Activated CD4-positive, alpha-beta T cell treated with anti-CD3 and anti-CD28 coated beads, Interleukin-2, amount 10 ng/mL, durations not matched to agents 7 days and 5 days (primary cell): ENCODE results near the gene SS18L1. TPM values are rescaled to one million over a fixed set of nuclear protein-coding genes. Genes with fewer than 3 reads are reported as not detected.

ENCODE experiments used
- CTCF ChIA-PET: fragments of 350-600 bp; sonication (Branson Sonifier 250); formaldehyde crosslinking; loops from one replicate; lab custom pipeline; 2021; ENCODE audit warnings: antibody characterized with exemption; lab: Charles Lee
- POLR2A ChIA-PET: fragments of 350-600 bp; sonication (Branson Sonifier 250); formaldehyde crosslinking; loops from one replicate; lab custom pipeline; 2021; ENCODE audit warnings: antibody characterized with exemption; lab: Charles Lee
- DNase-seq: peaks from one replicate; pipeline ENCODE4 v3.0.0-alpha.2; 2020
- H3K27ac Mint-ChIP-seq: one replicate; pipeline ENCODE4 v1.8.0; 2021; ENCODE audit warnings: mild to moderate bottlenecking, moderate library complexity, mixed read lengths
- H3K27me3 Mint-ChIP-seq: one replicate; pipeline ENCODE4 v1.8.0; 2021; ENCODE audit warnings: mixed read lengths
- H3K36me3 Mint-ChIP-seq: one replicate; pipeline ENCODE4 v1.8.0; 2021; ENCODE audit warnings: low read depth, mixed read lengths
- H3K4me1 Mint-ChIP-seq: one replicate; pipeline ENCODE4 v1.8.0; 2021; ENCODE audit warnings: mixed read lengths
- H3K4me3 Mint-ChIP-seq: one replicate; pipeline ENCODE4 v1.8.0; 2021; ENCODE audit warnings: mild to moderate bottlenecking, moderate library complexity, mixed read lengths
- H3K9me3 Mint-ChIP-seq: one replicate; pipeline ENCODE4 v1.8.0; 2021; ENCODE audit warnings: mixed read lengths
- total RNA-seq, 2 experiments: library from RNA; stranded (reverse); gene quantifications; one replicate each; pipeline ENCODE4 v1.2.3, GENCODE V29; 2021

Gene SS18L1
- total RNA-seq, 2 experiments from 2014 or later: 17.3 to 19.7 TPM

GRCh38 chr20:62230276-62230675, 86.7 kb downstream of the SS18L1 start:
- H3K27me3 Mint-ChIP-seq: no peaks in the 10 kb centered on the region
- H3K4me1 Mint-ChIP-seq: no peaks in the 10 kb centered on the region
- no peak overlapping the region for H3K4me3 Mint-ChIP-seq
- DNase-seq: no peak
- POLR2A ChIA-PET: no interaction called here
- H3K36me3 Mint-ChIP-seq: no peaks in the 10 kb centered on the region
- no peak overlapping the region for H3K27ac Mint-ChIP-seq
- H3K9me3 Mint-ChIP-seq: no peaks in the 10 kb centered on the region
- CTCF ChIA-PET: no interaction called here

GRCh38 chr20:62230696-62231095, 87.1 kb downstream of the SS18L1 start:
- POLR2A ChIA-PET: no interaction called here
- no peaks in the 10 kb centered on the region for H3K9me3 Mint-ChIP-seq
- H3K27ac Mint-ChIP-seq: no peak overlapping the region
- no peaks in the 10 kb centered on the region for H3K27me3 Mint-ChIP-seq
- H3K4me3 Mint-ChIP-seq: no peak overlapping the region
- no peaks in the 10 kb centered on the region for H3K4me1 Mint-ChIP-seq
- CTCF ChIA-PET: no interaction called here
- no peaks in the 10 kb centered on the region for H3K36me3 Mint-ChIP-seq
- no peak for DNase-seq

- H3K4me3 Mint-ChIP-seq: no peak overlapping the region
- no peaks in the 10 kb centered on the region for H3K9me3 Mint-ChIP-seq
- H3K27ac Mint-ChIP-seq: no peak overlapping the region
- POLR2A ChIA-PET: no interaction called here
- CTCF ChIA-PET: no interaction called here
- H3K4me1 Mint-ChIP-seq: no peaks in the 10 kb centered on the region
- H3K36me3 Mint-ChIP-seq: no peaks in the 10 kb centered on the region
- DNase-seq: no peak
- no peaks in the 10 kb centered on the region for H3K27me3 Mint-ChIP-seq
Measured at GRCh38 chr20:62231292-62231691, 87.7 kb downstream of the SS18L1 start.

Other genes with a start within 250 kb of the SS18L1 start
- gene TAF4, start 77.9 kb upstream of the SS18L1 start, total RNA-seq: 10 to 100 TPM; 24.2 to 32.0 TPM
- 10 to 100 TPM; 42.6 to 47.1 TPM for gene LSM14B, start 21.3 kb upstream of the SS18L1 start, total RNA-seq
- 100 to 1,000 TPM; 250 to 306 TPM for gene PSMA7, start 375 bp upstream of the SS18L1 start, total RNA-seq
- 10 to 100 TPM; 33.6 to 37.3 TPM for gene MTG2, start 39.3 kb downstream of the SS18L1 start, total RNA-seq
- gene HRH3, start 76.5 kb downstream of the SS18L1 start, total RNA-seq: not detected
- 10 to 100 TPM; 30.2 to 30.9 TPM for gene OSBPL2, start 94.8 kb downstream of the SS18L1 start, total RNA-seq
- 10 to 100 TPM; 86.1 to 90.1 TPM for gene ADRM1, start 159.2 kb downstream of the SS18L1 start, total RNA-seq
- gene LAMA5, start 223.5 kb downstream of the SS18L1 start, total RNA-seq: under 1 TPM; 0.64 to 0.67 TPM
- 1,000 to 10,000 TPM; 1,391 to 1,979 TPM for gene RPS21, start 243.3 kb downstream of the SS18L1 start, total RNA-seq